HUES64 (cell line): ENCODE measurements around the gene GALNT5.

Experiments
- H3K27ac ChIP-seq: 2 replicates; pipeline ENCODE4 v1.7.0; 2013; ENCODE audit warnings: low read depth, low read length, inconsistent platforms
- H3K27me3 ChIP-seq: 2 replicates; pipeline ENCODE4 v1.6.1; 2013; ENCODE audit warnings: mild to moderate bottlenecking, low read length; ENCODE audit not compliant: insufficient read depth
- H3K36me3 ChIP-seq: 2 replicates; pipeline ENCODE4 v1.6.1; 2013; ENCODE audit warnings: mild to moderate bottlenecking, low read length; ENCODE audit not compliant: insufficient read depth
- H3K4me1 ChIP-seq: 2 replicates; pipeline ENCODE4 v1.6.1; 2013; ENCODE audit warnings: mild to moderate bottlenecking, low read length, moderate library complexity; ENCODE audit not compliant: insufficient read depth
- H3K4me3 ChIP-seq: 2 replicates; pipeline ENCODE4 v1.5.1; 2013; ENCODE audit warnings: mild to moderate bottlenecking, low read length, moderate library complexity
- H3K9ac ChIP-seq: 2 replicates; pipeline ENCODE4 v1.6.1; 2013; ENCODE audit warnings: mild to moderate bottlenecking, low read depth, low read length
- H3K9me3 ChIP-seq: 2 replicates; pipeline ENCODE4 v1.6.1; 2013; ENCODE audit warnings: low read depth, low read length; ENCODE audit not compliant: insufficient read depth
- WGBS: fragments of 150-250, 120-280 bp; methylation state at CpG from one replicate; pipeline ENCODE4 v1.1.7; 2013; ENCODE audit warnings: missing lambda C conversion rate; 5-methylcytosine and 5-hydroxymethylcytosine counted together

GALNT5 gene

GRCh38 chr2:157349949-157350515, 92.5 kb downstream of the GALNT5 start:
- Histone ChIP-seq H3K4me1 (peaks cover 10% of the 10 kb centered on the region), H3K4me3 (no peak overlapping the region), H3K9me3 (no peaks in the 10 kb centered on the region), H3K36me3 (no peaks in the 10 kb centered on the region), H3K27ac (no peak overlapping the region), H3K27me3 (no peaks in the 10 kb centered on the region), H3K9ac (no peak overlapping the region)
- WGBS: 89% methylated on average over 1 of the region's 1 CpG

- Histone ChIP-seq H3K4me3 (no peak overlapping the region), H3K4me1 (peaks cover 9% of the 10 kb centered on the region; the same call in 1 of the 2 replicates), H3K9ac (no peak overlapping the region), H3K27me3 (no peaks in the 10 kb centered on the region), H3K36me3 (no peaks in the 10 kb centered on the region), H3K9me3 (no peaks in the 10 kb centered on the region), H3K27ac (no peak overlapping the region)
- WGBS: no CpG with 5 or more reads among the region's 1 CpG
Observed at GRCh38 chr2:157355618-157356017, 98.1 kb downstream of the GALNT5 start.

DNA sequence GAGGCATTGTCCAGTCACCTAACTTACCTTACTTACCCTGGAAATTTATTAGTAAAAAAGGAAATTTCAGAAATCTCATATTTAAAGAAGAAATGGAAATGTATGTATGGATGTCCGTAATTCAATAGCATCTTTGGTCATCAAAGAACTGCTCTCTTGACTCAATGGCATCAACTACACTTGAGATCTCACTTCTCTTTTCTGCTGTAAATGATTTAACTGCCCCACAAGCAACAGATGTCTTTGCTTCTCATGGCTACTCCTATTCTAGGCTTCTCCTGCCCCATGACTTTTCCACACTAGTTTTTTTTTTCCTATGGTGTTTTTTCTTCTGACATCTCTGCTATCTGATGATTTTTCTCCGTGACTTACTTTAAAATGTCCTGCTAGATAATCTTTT, 102.1 kb downstream of the GALNT5 start:
- H3K9me3 ChIP-seq: peaks cover 11% of the 10 kb centered on the region
- H3K27me3 ChIP-seq: no peaks in the 10 kb centered on the region
- H3K36me3 ChIP-seq: no peaks in the 10 kb centered on the region
- H3K4me3 ChIP-seq: no peak overlapping the region
- peaks cover 9% of the 10 kb centered on the region; the same call in 1 of the 2 replicates for H3K4me1 ChIP-seq
- H3K9ac ChIP-seq: no peak overlapping the region
- no peak overlapping the region for H3K27ac ChIP-seq
- WGBS: 96% methylated on average over 2 of the region's 2 CpGs

DNA sequence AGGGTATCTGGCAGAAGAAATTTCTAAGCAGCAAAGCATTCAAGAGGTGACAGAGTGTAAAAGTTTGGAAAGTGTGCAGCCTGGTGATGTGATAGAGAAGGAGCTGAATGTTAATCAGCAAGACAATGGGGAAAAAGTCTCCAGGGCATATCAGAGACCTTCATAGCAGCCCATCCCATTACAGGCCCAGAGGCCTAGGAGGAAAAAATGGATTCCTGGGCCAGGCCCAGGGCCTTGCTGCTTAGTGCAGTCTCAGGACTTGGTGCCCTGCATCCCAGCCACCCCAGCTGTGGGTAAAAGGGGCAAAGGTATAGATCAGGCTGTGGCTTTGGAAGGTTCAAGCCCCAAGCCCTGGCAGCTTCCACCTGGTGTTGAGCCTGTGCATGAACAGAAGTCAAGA, 104.0 kb downstream of the GALNT5 start:
- H3K4me1 ChIP-seq: no peaks in the 10 kb centered on the region
- H3K27ac ChIP-seq: no peak overlapping the region
- no peak overlapping the region for H3K9ac ChIP-seq
- no peaks in the 10 kb centered on the region for H3K27me3 ChIP-seq
- H3K9me3 ChIP-seq: peaks cover 11% of the 10 kb centered on the region
- no peaks in the 10 kb centered on the region for H3K36me3 ChIP-seq
- no peak overlapping the region for H3K4me3 ChIP-seq

GRCh38 chr2:157362627-157363026, 105.1 kb downstream of the GALNT5 start:
- 100% methylated on average over 1 of the region's 2 CpGs for WGBS
- no peaks in the 10 kb centered on the region for H3K4me1 ChIP-seq

GRCh38 chr2:157363612-157364101, 106.2 kb downstream of the GALNT5 start:
- peaks cover 11% of the 10 kb centered on the region for H3K9me3 ChIP-seq
- H3K36me3 ChIP-seq: no peaks in the 10 kb centered on the region
- no peaks in the 10 kb centered on the region for H3K27me3 ChIP-seq
- no peaks in the 10 kb centered on the region for H3K4me1 ChIP-seq
- H3K27ac ChIP-seq: no peak overlapping the region
- no peak overlapping the region for H3K9ac ChIP-seq
- WGBS: 100% methylated on average over 1 of the region's 2 CpGs
- no peak overlapping the region for H3K4me3 ChIP-seq

More at GRCh38 chr2:157362627-157363026, 105.1 kb downstream of the GALNT5 start:
- no peak overlapping the region for H3K4me3 ChIP-seq
- no peaks in the 10 kb centered on the region for H3K27me3 ChIP-seq
- peaks cover 11% of the 10 kb centered on the region for H3K9me3 ChIP-seq
- no peak overlapping the region for H3K9ac ChIP-seq
- H3K36me3 ChIP-seq: no peaks in the 10 kb centered on the region
- no peak overlapping the region for H3K27ac ChIP-seq
